ENCODE measurements around the gene COL5A2.
A peak's percentile ranks its signal among the peaks of the same experiment; 100 is the strongest.

COL5A2 gene

GRCh38 chr2:189199797-189200196 is 20.2 kb upstream of the COL5A2 start:
- Mint-ChIP-seq H3K27ac (no peak overlapping the region), H3K27me3 (no peaks in the 10 kb centered on the region), H3K4me1 (ENCODE audit: low read depth) (peaks cover 14% of the 10 kb centered on the region), H3K36me3 (ENCODE audit: low read depth) (no peaks in the 10 kb centered on the region), H3K4me3 (no peak overlapping the region), H3K9me3 (no peaks in the 10 kb centered on the region)
- no peak for DNase-seq

- no peak for DNase-seq
- Mint-ChIP-seq H3K4me1 (ENCODE audit: low read depth) (no peaks in the 10 kb centered on the region), H3K27ac (no peak overlapping the region), H3K27me3 (no peaks in the 10 kb centered on the region), H3K4me3 (no peak overlapping the region), H3K36me3 (ENCODE audit: low read depth) (no peaks in the 10 kb centered on the region), H3K9me3 (no peaks in the 10 kb centered on the region)
Observed at GRCh38 chr2:189192766-189193165, 13.2 kb upstream of the COL5A2 start.

GRCh38 chr2:189191766-189192165 is 12.2 kb upstream of the COL5A2 start:
- no peak overlapping the region for H3K4me3 Mint-ChIP-seq
- no peak overlapping the region for H3K27ac Mint-ChIP-seq
- no peaks in the 10 kb centered on the region for H3K36me3 Mint-ChIP-seq (ENCODE audit: low read depth)
- DNase-seq: no peak
- H3K9me3 Mint-ChIP-seq: no peaks in the 10 kb centered on the region
- H3K27me3 Mint-ChIP-seq: no peaks in the 10 kb centered on the region
- H3K4me1 Mint-ChIP-seq (ENCODE audit: low read depth): no peaks in the 10 kb centered on the region

- Mint-ChIP-seq H3K4me3 (no peak overlapping the region), H3K9me3 (no peaks in the 10 kb centered on the region), H3K4me1 (ENCODE audit: low read depth) (no peaks in the 10 kb centered on the region), H3K27ac (no peak overlapping the region), H3K27me3 (no peaks in the 10 kb centered on the region), H3K36me3 (ENCODE audit: low read depth) (no peaks in the 10 kb centered on the region)
- no peak for DNase-seq
Observed at GRCh38 chr2:189190685-189191084, 11.1 kb upstream of the COL5A2 start.

- Mint-ChIP-seq H3K4me1 (ENCODE audit: low read depth) (no peaks in the 10 kb centered on the region), H3K27me3 (no peaks in the 10 kb centered on the region), H3K4me3 (no peak overlapping the region), H3K9me3 (no peaks in the 10 kb centered on the region), H3K36me3 (ENCODE audit: low read depth) (no peaks in the 10 kb centered on the region), H3K27ac (no peak overlapping the region)
- no peak for DNase-seq
Observed at GRCh38 chr2:189188115-189188805, 8.7 kb upstream of the COL5A2 start.

GRCh38 chr2:189183170-189183569 is 3.6 kb upstream of the COL5A2 start:
- Mint-ChIP-seq H3K4me3 (no peak overlapping the region), H3K36me3 (ENCODE audit: low read depth) (no peaks in the 10 kb centered on the region), H3K27me3 (peaks cover 16% of the 10 kb centered on the region), H3K9me3 (no peaks in the 10 kb centered on the region), H3K4me1 (ENCODE audit: low read depth) (peaks cover 12% of the 10 kb centered on the region), H3K27ac (no peak overlapping the region)
- DNase-seq: no peak

- Mint-ChIP-seq H3K9me3 (no peaks in the 10 kb centered on the region), H3K27me3 (peaks cover 16% of the 10 kb centered on the region), H3K27ac (no peak overlapping the region), H3K36me3 (ENCODE audit: low read depth) (no peaks in the 10 kb centered on the region), H3K4me1 (ENCODE audit: low read depth) (peaks cover 12% of the 10 kb centered on the region), H3K4me3 (no peak overlapping the region)
- DNase-seq: no peak
Observed at GRCh38 chr2:189181706-189182105, 2.1 kb upstream of the COL5A2 start.

- no peak for DNase-seq
- H3K4me3 Mint-ChIP-seq: peak overlapping the region; percentile 2
- no peaks in the 10 kb centered on the region for H3K9me3 Mint-ChIP-seq
- peaks cover 16% of the 10 kb centered on the region for H3K27me3 Mint-ChIP-seq
- no peaks in the 10 kb centered on the region for H3K36me3 Mint-ChIP-seq (ENCODE audit: low read depth)
- H3K27ac Mint-ChIP-seq: no peak overlapping the region
- peaks cover 12% of the 10 kb centered on the region for H3K4me1 Mint-ChIP-seq (ENCODE audit: low read depth)
Observed at GRCh38 chr2:189178726-189179569, 613 bp downstream of the COL5A2 start.

- H3K4me1 Mint-ChIP-seq (ENCODE audit: low read depth): peaks cover 12% of the 10 kb centered on the region
- H3K27ac Mint-ChIP-seq: no peak overlapping the region
- H3K36me3 Mint-ChIP-seq (ENCODE audit: low read depth): no peaks in the 10 kb centered on the region
- H3K9me3 Mint-ChIP-seq: no peaks in the 10 kb centered on the region
- peaks cover 16% of the 10 kb centered on the region for H3K27me3 Mint-ChIP-seq
- no peak overlapping the region for H3K4me3 Mint-ChIP-seq
- DNase-seq: no peak
Observed at GRCh38 chr2:189178054-189178453, 1.5 kb downstream of the COL5A2 start.

GRCh38 chr2:189177251-189177840 is 2.2 kb downstream of the COL5A2 start:
- DNase-seq: no peak
- H3K27me3 Mint-ChIP-seq: peaks cover 16% of the 10 kb centered on the region

GRCh38 chr2:189176516-189176915 is 3.0 kb downstream of the COL5A2 start:
- H3K27ac Mint-ChIP-seq: no peak overlapping the region
- H3K9me3 Mint-ChIP-seq: no peaks in the 10 kb centered on the region
- H3K36me3 Mint-ChIP-seq (ENCODE audit: low read depth): no peaks in the 10 kb centered on the region
- peaks cover 16% of the 10 kb centered on the region for H3K27me3 Mint-ChIP-seq
- H3K4me1 Mint-ChIP-seq (ENCODE audit: low read depth): peaks cover 12% of the 10 kb centered on the region
- DNase-seq: no peak
- no peak overlapping the region for H3K4me3 Mint-ChIP-seq

More at GRCh38 chr2:189177251-189177840, 2.2 kb downstream of the COL5A2 start:
- Mint-ChIP-seq H3K4me3 (no peak overlapping the region), H3K4me1 (ENCODE audit: low read depth) (peaks cover 12% of the 10 kb centered on the region), H3K9me3 (no peaks in the 10 kb centered on the region), H3K36me3 (ENCODE audit: low read depth) (no peaks in the 10 kb centered on the region), H3K27ac (no peak overlapping the region)

- no peak overlapping the region for H3K27ac Mint-ChIP-seq
- DNase-seq: no peak
- peaks cover 16% of the 10 kb centered on the region for H3K27me3 Mint-ChIP-seq
- peaks cover 12% of the 10 kb centered on the region for H3K4me1 Mint-ChIP-seq (ENCODE audit: low read depth)
- H3K9me3 Mint-ChIP-seq: no peaks in the 10 kb centered on the region
- H3K36me3 Mint-ChIP-seq (ENCODE audit: low read depth): no peaks in the 10 kb centered on the region
- no peak overlapping the region for H3K4me3 Mint-ChIP-seq
Observed at GRCh38 chr2:189175869-189176433, 3.6 kb downstream of the COL5A2 start.

- no peaks in the 10 kb centered on the region for H3K36me3 Mint-ChIP-seq (ENCODE audit: low read depth)
- no peaks in the 10 kb centered on the region for H3K9me3 Mint-ChIP-seq
- no peak overlapping the region for H3K27ac Mint-ChIP-seq
- no peaks in the 10 kb centered on the region for H3K27me3 Mint-ChIP-seq
- no peak for DNase-seq
- H3K4me3 Mint-ChIP-seq: no peak overlapping the region
- H3K4me1 Mint-ChIP-seq (ENCODE audit: low read depth): no peaks in the 10 kb centered on the region
Observed at GRCh38 chr2:189171956-189172609, 7.5 kb downstream of the COL5A2 start.

- H3K27me3 Mint-ChIP-seq: no peaks in the 10 kb centered on the region
- H3K27ac Mint-ChIP-seq: no peak overlapping the region
- DNase-seq: no peak
- no peaks in the 10 kb centered on the region for H3K36me3 Mint-ChIP-seq (ENCODE audit: low read depth)
- no peaks in the 10 kb centered on the region for H3K4me1 Mint-ChIP-seq (ENCODE audit: low read depth)
- H3K9me3 Mint-ChIP-seq: no peaks in the 10 kb centered on the region
- no peak overlapping the region for H3K4me3 Mint-ChIP-seq
Observed at GRCh38 chr2:189168856-189169499, 10.6 kb downstream of the COL5A2 start.

Measured in activated T-cell treated with anti-CD3 and anti-CD28 coated beads, Interleukin-2, amount 50 U/mL, for 24 hours (primary cell).